HEK293 (cell line): ENCODE measurements around the gene ZNF625.
A peak's percentile ranks its signal among the peaks of the same experiment; 100 is the strongest.

Experiments used
- GFI1B ChIP-seq: fragments of 450-650 bp; formaldehyde crosslinking; IDR thresholded peaks from 2 replicates; pipeline ENCODE4 v1.5.1; 2016; ENCODE audit warnings: missing biosample characterization, missing genetic modification characterization
- HOXD13 ChIP-seq: sonication (generic); formaldehyde crosslinking; IDR thresholded peaks from 2 replicates; pipeline ENCODE4 v1.8.0; 2022; ENCODE audit warnings: missing genetic modification reagents, borderline replicate concordance
- IKZF3 ChIP-seq: fragments of 450-650 bp; IDR thresholded peaks from 2 replicates; pipeline ENCODE4 v1.5.0; 2018; ENCODE audit warnings: missing biosample characterization, mild to moderate bottlenecking, missing genetic modification characterization, moderate library complexity
- KLF16 ChIP-seq: fragments of 450-650 bp; formaldehyde crosslinking; IDR thresholded peaks from 2 replicates; pipeline ENCODE4 v1.5.1; 2017; ENCODE audit warnings: missing biosample characterization, missing genetic modification characterization
- MZF1 ChIP-seq: fragments of 450-650 bp; formaldehyde crosslinking; IDR thresholded peaks from 2 replicates; pipeline ENCODE4 v1.5.1; 2017; ENCODE audit warnings: missing biosample characterization, missing genetic modification characterization, borderline replicate concordance
- PRDM10 ChIP-seq: fragments of 450-650 bp; formaldehyde crosslinking; IDR thresholded peaks from 2 replicates; pipeline ENCODE4 v1.5.1; 2016; ENCODE audit warnings: missing biosample characterization, missing genetic modification characterization
- SP3 ChIP-seq: fragments of 450-650 bp; formaldehyde crosslinking; IDR thresholded peaks from 2 replicates; pipeline ENCODE4 v1.5.1; 2016; ENCODE audit warnings: missing biosample characterization, missing genetic modification characterization
- SP7 ChIP-seq: fragments of 450-650 bp; formaldehyde crosslinking; IDR thresholded peaks from 2 replicates; pipeline ENCODE4 v1.5.1; 2016; ENCODE audit warnings: missing biosample characterization, missing genetic modification characterization
- TSHZ1 ChIP-seq: fragments of 450-650 bp; formaldehyde crosslinking; IDR thresholded peaks from 2 replicates; pipeline ENCODE4 v1.5.1; 2016; ENCODE audit warnings: missing biosample characterization, missing genetic modification characterization, borderline replicate concordance
- ZBTB6 ChIP-seq: fragments of 450-650 bp; formaldehyde crosslinking; IDR thresholded peaks from 2 replicates; pipeline ENCODE4 v1.5.1; 2017; ENCODE audit warnings: missing biosample characterization, missing genetic modification characterization
- ZFHX2 ChIP-seq: fragments of 450-650 bp; formaldehyde crosslinking; conservative IDR thresholded peaks from 2 replicates; pipeline ENCODE4 v1.5.1; 2016; ENCODE audit warnings: missing biosample characterization, missing genetic modification characterization
- ZNF239 ChIP-seq: fragments of 450-650 bp; formaldehyde crosslinking; IDR thresholded peaks from 2 replicates; pipeline ENCODE4 v1.5.1; 2016; ENCODE audit warnings: missing biosample characterization, missing genetic modification characterization
- ZNF24 ChIP-seq: fragments of 450-650 bp; formaldehyde crosslinking; IDR thresholded peaks from 2 replicates; pipeline ENCODE4 v1.5.1; 2016; ENCODE audit warnings: missing biosample characterization, missing genetic modification characterization
- ZNF280D ChIP-seq: fragments of 450-650 bp; formaldehyde crosslinking; IDR thresholded peaks from 2 replicates; pipeline ENCODE4 v1.5.1; 2016; ENCODE audit warnings: missing biosample characterization, missing genetic modification characterization
- ZNF366 ChIP-seq: fragments of 450-650 bp; formaldehyde crosslinking; conservative IDR thresholded peaks from 2 replicates; pipeline ENCODE4 v1.5.1; 2016; ENCODE audit warnings: missing biosample characterization, missing genetic modification characterization
- ZNF426 ChIP-seq: fragments of 450-650 bp; formaldehyde crosslinking; IDR thresholded peaks from 2 replicates; pipeline ENCODE4 v1.5.1; 2017; ENCODE audit warnings: missing biosample characterization, missing genetic modification characterization, mild to moderate bottlenecking, inconsistent platforms, moderate library complexity
- ZNF513 ChIP-seq: fragments of 450-650 bp; IDR thresholded peaks from 2 replicates; pipeline ENCODE4 v1.5.1; 2018; ENCODE audit warnings: missing biosample characterization, missing genetic modification characterization
- ZNF530 ChIP-seq: fragments of 450-650 bp; formaldehyde crosslinking; IDR thresholded peaks from 2 replicates; pipeline ENCODE4 v1.5.1; 2016; ENCODE audit warnings: low read depth, missing biosample characterization, missing genetic modification characterization
- ZNF626 ChIP-seq: fragments of 450-650 bp; sonication (Bioruptor Pico); formaldehyde crosslinking; IDR thresholded peaks from 2 replicates; pipeline ENCODE4 v1.5.1; 2018; ENCODE audit warnings: missing biosample characterization, missing genetic modification characterization, inconsistent platforms
- ZNF76 ChIP-seq: fragments of 450-650 bp; formaldehyde crosslinking; IDR thresholded peaks from 2 replicates; pipeline ENCODE4; 2016; ENCODE audit warnings: low read depth, missing biosample characterization, missing genetic modification characterization, borderline replicate concordance
- ZSCAN18 ChIP-seq: fragments of 450-650 bp; formaldehyde crosslinking; IDR thresholded peaks from 2 replicates; pipeline ENCODE4 v1.5.1; 2016; ENCODE audit warnings: missing biosample characterization, missing genetic modification characterization
- ZXDB ChIP-seq: fragments of 450-650 bp; formaldehyde crosslinking; IDR thresholded peaks from 2 replicates; pipeline ENCODE4 v1.5.1; 2016; ENCODE audit warnings: missing biosample characterization, missing genetic modification characterization

Gene ZNF625

GRCh38 chr19:12156223-12157058, at the start of gene ZNF625 (continued):
- peak; percentile 11; the same call in 1 of the 2 replicates for TF ChIP-seq ZNF280D
- TF ChIP-seq TSHZ1 (tag by site-specific recombination): no peak
- TF ChIP-seq ZNF530 (tag by site-specific recombination): no peak
- peak; percentile 86 for TF ChIP-seq ZNF366 (tag by site-specific recombination)
- peak; percentile 62; the same call in 1 of the 2 replicates for TF ChIP-seq ZBTB6
- peak; percentile 97 for TF ChIP-seq PRDM10 (tag by site-specific recombination)
- TF ChIP-seq ZFHX2: no peak
- no peak for TF ChIP-seq ZSCAN18 (tag by site-specific recombination)
- peak; percentile 68 for TF ChIP-seq SP7 (tag by site-specific recombination)
- no peak for TF ChIP-seq ZNF24 (tag by site-specific recombination)
- no peak for TF ChIP-seq ZNF426 (tag by site-specific recombination)
- no peak for TF ChIP-seq ZNF239 (tag by site-specific recombination)
- peak; percentile 99 for TF ChIP-seq IKZF3 (tag by site-specific recombination)
- TF ChIP-seq ZXDB (tag by site-specific recombination): peak; percentile 76
- TF ChIP-seq ZNF513 (tag by site-specific recombination): peak; percentile 74
- no peak for TF ChIP-seq HOXD13 (CRISPR knock-in tag)
- TF ChIP-seq SP3 (tag by site-specific recombination): peak; percentile 65
- TF ChIP-seq ZNF76 (tag by site-specific recombination): peak; percentile 88
- TF ChIP-seq ZNF626: no peak
- 0 out of 2 replicates have a peak, but pooled peaks have one; percentile 36 for TF ChIP-seq MZF1 (tag by site-specific recombination)
- TF ChIP-seq GFI1B (tag by site-specific recombination): no peak
- TF ChIP-seq KLF16 (tag by site-specific recombination): 0 out of 2 replicates have a peak, but pooled peaks have one; percentile 73
